HL-60 (cell line): ENCODE results near the gene EXOSC2.

Source experiments
- DNase-seq, 2 experiments: peaks; one replicate each; pipeline ENCODE4 v3.0.0-alpha.2; 2010 to 2020; ENCODE audit warnings: low read depth in 1 of 2, low spot score in 1 of 2
- H3K27ac ChIP-seq: fragments of 250-450 bp; sonication (Bioruptor Pico); replicated peaks from 2 replicates; pipeline ENCODE4 v1.5.1; 2020; ENCODE audit warnings: mild to moderate bottlenecking, moderate library complexity
- H3K27me3 ChIP-seq: fragments of 250-450 bp; sonication (Bioruptor Pico); 2 replicates; pipeline ENCODE4 v1.5.1; 2021; ENCODE audit warnings: mild to moderate bottlenecking, moderate library complexity; ENCODE audit not compliant: insufficient read depth, poor library complexity, severe bottlenecking
- H3K4me3 ChIP-seq: replicated peaks from 2 replicates; pipeline ENCODE4 v1.5.1; 2011; ENCODE audit warnings: mild to moderate bottlenecking, control low read depth, low read length; ENCODE audit not compliant: insufficient read depth
- CTCF ChIP-seq: IDR thresholded peaks from one replicate; pipeline ENCODE4 v1.5.1; 2011; ENCODE audit warnings: low read length, control low read depth, inconsistent platforms; ENCODE audit not compliant: insufficient read depth
- GABPA ChIP-seq: IDR thresholded peaks from 2 replicates; pipeline ENCODE4 v1.6.1; 2012; ENCODE audit warnings: low read depth
- POLR2AphosphoS5 ChIP-seq: IDR thresholded peaks from 2 replicates; pipeline ENCODE4 v1.6.1; 2012; ENCODE audit warnings: low read depth
- REST ChIP-seq: IDR thresholded peaks from 2 replicates; pipeline ENCODE4 v1.6.1; 2012; ENCODE audit warnings: low read depth; ENCODE audit not compliant: insufficient replicate concordance
- SPI1 ChIP-seq: IDR thresholded peaks from 2 replicates; pipeline ENCODE4 v1.6.1; 2012; ENCODE audit warnings: low read depth, mild to moderate bottlenecking, borderline replicate concordance

Gene EXOSC2

GRCh38 chr9:130743656-130744055 lies 50.1 kb downstream of the EXOSC2 start:
- no peak for TF ChIP-seq GABPA
- no peak for TF ChIP-seq REST
- TF ChIP-seq SPI1, result no peak
- no peak for TF ChIP-seq CTCF
- no peak for TF ChIP-seq POLR2AphosphoS5
- DNase-seq, result no peak
- no peak overlapping the region for H3K27ac ChIP-seq

GRCh38 chr9:130745210-130745800 lies 51.7 kb downstream of the EXOSC2 start:
- TF ChIP-seq SPI1, result no peak
- no peak for TF ChIP-seq POLR2AphosphoS5
- no peak for TF ChIP-seq REST
- no peak for TF ChIP-seq GABPA
- no peak for TF ChIP-seq CTCF
- Histone ChIP-seq H3K27me3 (no peaks in the 10 kb centered on the region), H3K27ac (no peak overlapping the region), H3K4me3 (no peak overlapping the region)
- DNase-seq, result no peak

More at GRCh38 chr9:130743656-130744055, 50.1 kb downstream of the EXOSC2 start:
- H3K27me3 ChIP-seq, result no peaks in the 10 kb centered on the region
- no peak overlapping the region for H3K4me3 ChIP-seq

- no peak overlapping the region for H3K27ac ChIP-seq
- DNase-seq, result no peak
- H3K4me3 ChIP-seq, result no peak overlapping the region
- H3K27me3 ChIP-seq, result no peaks in the 10 kb centered on the region
- TF ChIP-seq CTCF (no peak), POLR2AphosphoS5 (no peak), SPI1 (no peak), REST (no peak), GABPA (no peak)
Observed at GRCh38 chr9:130745829-130746228, 52.2 kb downstream of the EXOSC2 start.
